SIG-M5 treated with dmso at 0.1 percent for 504 hours (cell line): ENCODE measurements around the gene SMIM29.

ENCODE experiments used
- DNase-seq: peaks from one replicate; lab custom pipeline; 2025; ENCODE audit not compliant: unreplicated experiment; lab: John Stamatoyannopoulos, UW

The SMIM29 gene

DNA sequence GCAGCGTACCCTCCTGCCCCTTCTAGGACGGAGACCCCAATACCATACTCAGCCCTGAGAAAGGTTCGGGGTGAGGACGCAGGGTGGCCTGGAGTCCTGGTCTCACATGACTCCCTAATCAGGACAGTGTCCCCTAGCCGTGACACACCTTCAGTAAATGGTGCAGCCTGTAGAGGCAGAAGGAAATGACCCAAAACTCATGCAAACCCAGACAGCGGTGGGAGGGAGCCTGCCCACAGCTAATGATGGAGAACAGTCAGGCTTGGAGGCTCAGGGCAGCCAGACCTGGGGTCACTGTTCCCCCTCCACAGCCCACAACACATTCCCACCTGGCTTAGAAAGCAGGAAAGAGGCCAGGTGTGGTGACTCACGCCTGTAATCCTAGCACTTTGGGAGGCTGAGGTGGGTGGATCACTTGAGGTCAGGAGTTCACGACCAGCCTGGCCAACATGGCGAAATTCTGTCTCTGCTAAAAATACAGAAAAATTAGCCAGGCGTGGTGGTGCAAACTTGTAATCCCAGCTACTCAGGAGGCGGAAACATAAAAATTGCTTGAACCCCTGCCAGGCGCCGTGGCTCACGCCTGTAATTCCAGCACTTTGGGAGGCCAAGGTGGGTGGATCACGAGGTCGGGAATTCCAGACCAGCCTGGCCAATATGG, 20.9 kb downstream of the SMIM29 start:
- DNase-seq: no peak

- no peak for DNase-seq
These were observed 21.8 kb downstream of the SMIM29 start for GRCh38 chr6:34226731-34227586.

GRCh38 chr6:34226066-34226465, 22.7 kb downstream of the SMIM29 start:
- no peak for DNase-seq

DNA sequence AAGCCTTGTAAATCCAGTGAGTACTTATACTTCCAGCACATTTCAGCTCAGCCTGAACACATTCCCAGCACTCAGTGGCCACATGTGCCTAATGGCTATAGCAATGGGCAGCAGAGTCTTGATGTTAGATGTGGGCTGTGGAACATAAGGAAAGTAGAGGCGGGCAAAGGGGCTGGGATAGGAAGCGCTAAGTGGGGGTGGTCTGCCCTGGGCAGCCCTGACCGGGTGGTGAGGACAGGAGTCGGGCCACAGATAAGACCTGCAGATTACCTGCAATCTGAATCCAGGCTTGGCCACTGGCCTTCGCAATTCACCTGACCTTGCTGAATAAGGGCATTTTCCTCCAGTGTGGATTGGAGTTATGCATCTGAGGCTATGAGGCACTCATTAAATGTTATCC, 23.3 kb downstream of the SMIM29 start:
- DNase-seq: no peak

GRCh38 chr6:34223956-34224940, 24.6 kb downstream of the SMIM29 start:
- DNase-seq: peak; percentile 88

DNA sequence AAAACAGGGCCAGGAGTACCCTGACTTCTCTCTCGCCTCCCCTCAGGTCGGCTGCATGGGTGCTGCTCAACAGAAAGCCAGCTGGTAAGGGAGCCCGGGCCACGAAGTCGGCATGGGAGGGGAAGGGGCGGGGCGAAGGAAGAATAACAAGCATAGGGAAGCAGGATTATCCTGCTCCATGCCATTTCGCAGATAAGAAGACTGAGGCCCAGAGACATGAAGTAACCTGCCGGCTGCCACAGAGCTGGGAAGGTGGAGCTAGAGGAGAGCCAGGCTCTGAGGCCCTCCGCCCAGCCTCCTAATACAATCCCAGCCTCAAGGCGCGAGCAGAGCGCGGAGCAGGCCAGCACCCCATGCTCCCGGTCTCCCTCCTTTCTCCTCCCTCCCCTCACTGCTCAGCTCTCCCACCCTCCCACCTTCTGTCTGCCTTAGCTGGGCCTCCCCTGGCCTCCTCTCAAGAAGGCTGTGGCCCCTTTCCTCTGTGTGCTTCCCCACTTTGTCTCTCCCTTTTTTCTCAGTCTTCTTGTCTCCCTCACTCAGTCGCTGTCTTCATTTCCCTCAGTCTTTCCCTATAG, 25.3 kb downstream of the SMIM29 start:
- no peak for DNase-seq

DNA sequence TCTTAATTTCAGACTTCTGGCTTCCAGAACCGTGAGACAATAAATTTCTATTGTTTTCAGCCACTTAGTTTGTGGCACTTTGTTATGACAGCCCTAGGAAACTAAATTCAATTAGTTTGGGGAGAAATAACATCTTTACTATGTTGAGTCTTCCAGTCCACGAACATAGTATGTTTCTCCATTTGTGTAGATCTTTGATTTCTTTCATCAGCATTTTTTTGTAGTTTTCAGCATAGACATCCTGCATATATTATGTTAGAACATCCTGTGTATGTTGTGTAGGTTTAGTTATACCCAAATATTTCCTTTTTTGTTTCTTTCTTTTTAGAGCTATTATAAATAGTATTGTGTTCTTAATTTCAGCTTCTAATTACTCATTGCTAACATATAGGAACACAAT, 30.1 kb downstream of the SMIM29 start:
- no peak for DNase-seq

DNA sequence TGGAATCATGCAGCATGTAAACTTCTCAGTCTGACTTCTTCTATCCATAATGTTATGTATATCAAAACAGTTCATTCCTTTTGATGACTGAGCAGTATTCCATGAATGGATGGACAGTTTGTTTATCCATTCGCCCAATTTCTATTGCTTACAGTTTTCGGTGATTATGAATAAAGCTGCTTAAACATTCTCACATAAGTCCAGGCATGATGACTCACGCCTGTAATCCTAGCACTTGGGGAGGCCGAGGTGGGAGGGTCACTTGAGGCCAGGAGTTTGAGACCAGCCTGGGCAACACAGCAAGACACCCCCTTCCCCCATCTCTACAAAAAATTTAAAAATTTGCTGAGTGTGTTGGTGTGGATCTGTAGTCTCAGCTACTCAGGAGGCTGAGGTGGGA, 35.0 kb downstream of the SMIM29 start:
- no peak for DNase-seq

DNA sequence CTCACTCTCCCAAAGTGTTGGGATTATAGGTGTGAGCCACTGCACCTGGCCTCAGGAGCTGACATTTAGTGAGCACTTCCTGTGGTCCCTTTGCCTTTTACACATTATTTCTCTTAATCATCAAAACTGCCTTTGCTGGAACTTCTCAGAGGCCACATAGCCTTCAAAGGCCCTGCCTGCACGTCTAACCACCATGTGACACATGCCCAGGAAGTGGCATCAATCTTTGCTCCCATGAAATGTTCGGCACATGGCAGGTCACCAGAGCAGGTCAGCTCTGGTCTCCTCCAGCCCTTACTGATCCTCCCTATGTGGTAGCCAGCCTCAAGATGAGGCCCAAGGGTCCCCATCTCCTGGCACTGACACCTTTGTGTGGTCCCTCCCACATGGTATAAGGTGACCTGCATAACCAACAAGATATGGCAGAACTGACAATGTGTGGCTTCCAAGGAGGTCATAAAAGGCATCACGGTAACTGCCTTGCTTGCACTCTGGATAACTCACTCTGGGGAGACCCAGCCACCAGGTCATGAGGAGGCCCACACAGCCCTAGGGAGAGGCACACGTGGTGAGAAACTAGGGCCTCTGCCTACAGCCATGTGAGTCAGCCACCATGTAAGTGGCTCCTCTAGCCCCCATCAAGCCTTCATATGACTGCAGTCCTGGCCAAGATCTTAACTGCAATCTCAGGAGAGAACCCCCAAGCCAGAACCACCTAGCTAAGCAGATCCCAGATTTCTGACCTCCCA, 40.9 kb downstream of the SMIM29 start:
- DNase-seq: no peak

DNA sequence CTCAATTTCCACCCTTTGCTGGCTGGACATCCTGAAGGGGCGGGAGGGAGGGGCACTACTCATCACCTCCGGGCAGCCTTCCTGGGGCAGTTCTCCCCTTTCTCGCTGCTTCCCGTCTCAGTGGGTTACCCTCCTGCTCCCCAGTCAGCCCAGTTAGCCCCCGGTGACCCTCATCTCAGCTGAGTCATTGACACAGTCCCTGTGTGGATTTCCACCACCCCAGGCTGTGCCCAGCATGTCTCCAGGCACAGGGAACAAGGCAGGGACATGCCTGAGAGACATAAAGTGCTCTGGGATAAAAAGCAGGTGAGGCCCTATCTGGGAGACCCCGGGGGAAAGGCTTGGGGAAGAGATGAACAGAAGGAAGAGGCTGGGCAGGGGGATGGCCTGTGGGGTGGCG, 42.1 kb downstream of the SMIM29 start:
- no peak for DNase-seq

DNA sequence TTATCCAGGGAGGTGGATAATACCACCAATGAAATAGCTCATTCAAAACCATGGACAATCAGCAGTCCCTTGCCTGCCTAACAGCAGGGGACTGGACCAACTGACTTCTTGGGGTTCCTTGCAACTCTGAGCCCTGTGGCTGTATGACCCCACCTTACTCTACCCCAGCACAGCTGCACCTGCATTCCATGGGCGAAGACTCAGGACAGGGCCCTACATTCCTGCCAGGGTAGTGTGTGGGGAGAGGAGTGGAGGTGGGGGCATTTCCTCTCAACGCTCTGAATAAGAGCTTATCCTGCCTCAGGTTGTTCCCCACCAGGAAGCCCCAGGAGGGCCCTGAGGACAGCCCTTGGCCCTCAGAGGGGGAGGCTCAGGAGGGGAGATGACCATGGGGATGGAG, 42.9 kb downstream of the SMIM29 start:
- no peak for DNase-seq

DNA sequence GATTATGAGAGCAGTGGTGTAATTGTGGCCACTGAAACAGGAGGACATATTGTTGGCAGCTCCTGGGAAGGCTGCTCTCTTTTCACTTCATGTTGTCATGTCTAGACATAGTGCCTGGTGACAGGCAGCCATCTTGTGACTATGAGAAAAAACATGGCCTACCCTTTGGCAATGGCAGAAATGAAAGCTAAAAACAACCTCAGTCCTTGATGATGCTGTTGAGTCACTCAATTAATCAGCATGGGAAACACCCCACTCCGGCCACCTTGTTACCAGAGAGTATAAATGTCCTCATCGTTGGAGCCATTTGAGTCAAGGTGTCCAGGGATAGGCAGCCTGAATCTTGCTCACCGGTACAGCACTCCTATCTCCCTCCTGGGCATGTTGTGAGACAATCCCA, 43.3 kb downstream of the SMIM29 start:
- no peak for DNase-seq

- no peak for DNase-seq
These were observed 44.1 kb downstream of the SMIM29 start for GRCh38 chr6:34204693-34205092.

DNA sequence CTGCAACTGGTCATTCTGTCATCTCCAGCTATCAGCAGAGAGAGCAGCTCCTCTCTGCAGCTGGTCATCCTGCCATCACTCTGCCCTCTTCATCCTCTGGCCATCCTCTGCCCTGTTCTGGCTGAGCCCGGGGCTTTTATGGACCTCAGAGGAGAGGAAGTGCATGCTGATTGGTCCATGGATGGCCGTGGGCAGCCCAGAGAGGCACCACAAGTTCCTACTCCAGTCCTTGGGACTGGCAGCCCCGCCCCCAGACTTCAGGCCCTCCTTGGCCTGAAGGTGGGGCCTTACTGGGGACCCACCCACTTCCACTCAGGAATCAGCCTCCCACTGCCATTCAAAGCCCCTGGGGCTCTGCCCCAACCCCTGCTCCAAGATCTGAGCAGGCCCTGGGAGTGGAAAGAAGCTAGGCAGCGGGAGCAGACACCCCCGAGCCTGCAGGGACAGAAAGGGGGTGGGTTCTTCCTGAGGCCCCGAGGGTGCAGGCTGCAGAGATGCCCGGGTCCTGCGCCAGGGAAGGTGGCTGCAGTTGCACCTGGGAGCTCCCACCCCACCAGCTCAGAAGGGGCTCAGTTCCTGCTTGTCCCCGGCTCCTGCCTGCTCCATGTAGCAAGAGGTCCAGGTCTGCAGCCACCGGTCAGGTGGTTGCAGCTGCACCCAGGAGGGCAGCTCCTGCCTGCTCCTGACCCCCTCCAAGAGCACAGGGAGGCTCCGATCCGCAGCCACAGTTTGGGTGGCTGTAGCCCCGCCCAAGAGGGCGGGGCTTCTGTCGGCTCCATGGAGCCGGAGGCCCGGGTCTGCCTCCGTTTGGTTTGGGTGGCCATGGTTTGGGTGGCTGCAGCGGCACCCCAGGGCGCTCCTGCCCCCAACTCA, 46.2 kb downstream of the SMIM29 start:
- no peak for DNase-seq

GRCh38 chr6:34201455-34202107, 47.2 kb downstream of the SMIM29 start:
- DNase-seq: no peak

DNA sequence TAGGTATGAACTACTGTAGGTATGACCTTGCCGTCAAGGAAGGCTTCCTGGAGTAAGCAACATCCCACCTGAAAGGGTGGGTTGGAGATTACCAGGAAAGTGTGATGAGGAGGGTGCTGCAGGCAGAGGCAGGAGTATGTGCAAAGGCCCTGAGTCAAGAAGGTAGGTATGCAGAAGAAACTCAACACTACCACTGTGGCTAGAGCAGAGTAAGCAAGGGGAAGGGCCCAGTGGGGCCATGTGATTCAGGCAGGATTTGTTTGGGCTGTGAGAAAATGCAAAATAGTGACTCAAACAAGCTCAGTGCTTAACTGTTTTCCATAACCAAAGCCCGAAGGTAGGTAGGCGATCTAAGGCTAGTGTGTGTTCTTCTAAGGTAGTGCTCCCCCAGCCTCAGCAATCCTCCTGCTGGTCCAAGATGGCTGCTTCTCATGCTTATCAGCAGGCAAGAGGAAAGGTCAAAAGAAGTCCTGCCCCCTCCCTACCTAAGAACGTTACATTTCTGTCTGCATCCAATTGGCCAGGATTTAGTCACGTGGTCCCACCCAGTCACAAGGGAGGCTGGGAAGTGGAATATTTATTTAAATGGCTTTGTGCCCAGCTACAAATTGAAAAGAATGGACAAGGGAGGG, 48.4 kb downstream of the SMIM29 start:
- DNase-seq: no peak

DNA sequence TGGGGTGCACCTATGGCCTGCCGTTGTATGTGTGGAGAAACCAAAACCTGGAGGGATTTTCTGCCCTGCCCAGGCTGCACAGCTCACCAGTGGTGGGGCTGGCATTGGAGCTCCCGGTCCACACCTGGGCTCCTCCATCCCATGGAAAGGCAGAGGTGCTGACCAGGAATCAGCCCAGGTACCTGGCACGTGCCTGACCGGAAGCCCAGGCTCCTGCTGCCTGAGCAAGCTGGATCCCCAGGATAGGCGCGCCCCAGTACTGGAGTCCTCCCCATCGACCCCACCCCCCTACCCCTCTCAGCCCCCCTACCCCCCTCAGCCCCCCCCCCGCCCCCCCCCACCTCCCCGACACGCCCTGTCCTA, 52.0 kb downstream of the SMIM29 start:
- DNase-seq: no peak
